Pons (tissue), 1 donor: Measurements from ENCODE around the gene MORC2.

Source experiments
- DNase-seq: peaks from one replicate; pipeline ENCODE4 v3.0.0-alpha.2; 2016; ENCODE audit warnings: low spot score

Gene MORC2

GRCh38 chr22:30968015-30968923 lies at the start of gene MORC2:
Gene MORC2 (minus strand): TSS chr22:30968774. CDS start chr22:30967889, 885 bp downstream.
- peak; percentile 15 for DNase-seq

- DNase-seq: no peak
Measured at GRCh38 chr22:31005535-31005934, 37.0 kb upstream of the MORC2 start.

- DNase-seq: no peak
Measured at GRCh38 chr22:31001124-31001770, 32.7 kb upstream of the MORC2 start.

- no peak for DNase-seq
Measured at GRCh38 chr22:30998329-30998728, 29.8 kb upstream of the MORC2 start.

GRCh38 chr22:30996462-30996861 lies 27.9 kb upstream of the MORC2 start:
- no peak for DNase-seq

GRCh38 chr22:30994960-30995359 lies 26.4 kb upstream of the MORC2 start:
- DNase-seq: no peak

GRCh38 chr22:30992565-30992964 lies 24.0 kb upstream of the MORC2 start:
- no peak for DNase-seq

GRCh38 chr22:30990690-30991089 lies 22.1 kb upstream of the MORC2 start:
- DNase-seq: no peak

GRCh38 chr22:30989474-30989873 lies 20.9 kb upstream of the MORC2 start:
- no peak for DNase-seq

- DNase-seq: no peak
Measured at GRCh38 chr22:30985561-30986208, 17.1 kb upstream of the MORC2 start.

- DNase-seq: no peak
Measured at GRCh38 chr22:30984317-30984716, 15.7 kb upstream of the MORC2 start.

GRCh38 chr22:30982512-30982911 lies 13.9 kb upstream of the MORC2 start:
- DNase-seq: no peak

GRCh38 chr22:30979932-30980331 lies 11.4 kb upstream of the MORC2 start:
- no peak for DNase-seq

- no peak for DNase-seq
Measured at GRCh38 chr22:30978304-30978962, 9.9 kb upstream of the MORC2 start.

- DNase-seq: no peak
Measured at GRCh38 chr22:30970356-30970746, 1.8 kb upstream of the MORC2 start.

GRCh38 chr22:30969532-30970355 lies 1.2 kb upstream of the MORC2 start:
- no peak for DNase-seq

GRCh38 chr22:30968924-30969531 lies 454 bp upstream of the MORC2 start, which contains the start of gene TUG1:
Gene TUG1 (plus strand): TSS chr22:30969265.
- DNase-seq: peak; percentile 96

GRCh38 chr22:30964858-30965257 lies 3.7 kb downstream of the MORC2 start:
- DNase-seq: no peak

- no peak for DNase-seq
Measured at GRCh38 chr22:30955153-30955552, 13.4 kb downstream of the MORC2 start.

GRCh38 chr22:30953206-30953605 lies 15.4 kb downstream of the MORC2 start:
- DNase-seq: no peak
